Astrocyte of the cerebellum (primary cell): ENCODE measurements around the gene CNOT6.
A peak's percentile ranks its signal among the peaks of the same experiment; 100 is the strongest.

ENCODE experiments used
- DNase-seq: peaks from one replicate; pipeline ENCODE4 v3.0.0-alpha.2; 2011; ENCODE audit warnings: low read depth
- H3K4me3 ChIP-seq: 2 replicates; pipeline ENCODE4 v1.5.1; 2011; ENCODE audit warnings: mild to moderate bottlenecking, low read depth, low read length, moderate library complexity
- in situ Hi-C: cut with HindIII; loops from 2 replicates; pipeline ENCODE4 v1.10.0; 2017; ENCODE audit warnings: low sequenced_read_pairs
- TF ChIP-seq, protein P1 (sequence below): IDR thresholded peaks from 2 replicates; pipeline ENCODE4 v1.5.1; 2012; ENCODE audit warnings: low read length, low read depth, moderate library complexity, mild to moderate bottlenecking; ENCODE audit errors: missing control alignments

Gene CNOT6

DNA sequence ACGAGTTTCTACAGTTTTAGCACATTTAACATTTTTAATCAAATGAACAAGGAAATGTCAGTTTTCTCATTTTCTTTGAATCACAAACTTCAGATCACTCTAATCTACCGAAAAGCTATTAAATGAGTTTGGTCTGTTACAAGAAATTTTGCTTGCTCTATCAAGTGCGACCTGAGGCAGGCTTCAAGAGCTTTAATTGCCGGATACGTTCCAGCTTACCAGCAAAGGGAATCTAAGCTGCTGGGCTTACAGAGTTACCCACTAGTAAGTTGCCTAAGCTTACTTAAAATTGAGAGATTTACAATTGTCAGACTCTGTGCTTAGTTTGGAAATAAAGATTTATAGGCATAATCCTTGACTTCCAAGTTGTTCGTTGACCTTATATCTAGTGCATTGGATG, 86.5 kb downstream of the CNOT6 start:
- DNase-seq: no peak
- no peak overlapping the region for H3K4me3 ChIP-seq
- in situ Hi-C loops: loop anchor here (5.0 kb wide), 1 partner anchor 33 kb away; no protein-coding TSS in a partner anchor
- TF ChIP-seq, protein P1, sequence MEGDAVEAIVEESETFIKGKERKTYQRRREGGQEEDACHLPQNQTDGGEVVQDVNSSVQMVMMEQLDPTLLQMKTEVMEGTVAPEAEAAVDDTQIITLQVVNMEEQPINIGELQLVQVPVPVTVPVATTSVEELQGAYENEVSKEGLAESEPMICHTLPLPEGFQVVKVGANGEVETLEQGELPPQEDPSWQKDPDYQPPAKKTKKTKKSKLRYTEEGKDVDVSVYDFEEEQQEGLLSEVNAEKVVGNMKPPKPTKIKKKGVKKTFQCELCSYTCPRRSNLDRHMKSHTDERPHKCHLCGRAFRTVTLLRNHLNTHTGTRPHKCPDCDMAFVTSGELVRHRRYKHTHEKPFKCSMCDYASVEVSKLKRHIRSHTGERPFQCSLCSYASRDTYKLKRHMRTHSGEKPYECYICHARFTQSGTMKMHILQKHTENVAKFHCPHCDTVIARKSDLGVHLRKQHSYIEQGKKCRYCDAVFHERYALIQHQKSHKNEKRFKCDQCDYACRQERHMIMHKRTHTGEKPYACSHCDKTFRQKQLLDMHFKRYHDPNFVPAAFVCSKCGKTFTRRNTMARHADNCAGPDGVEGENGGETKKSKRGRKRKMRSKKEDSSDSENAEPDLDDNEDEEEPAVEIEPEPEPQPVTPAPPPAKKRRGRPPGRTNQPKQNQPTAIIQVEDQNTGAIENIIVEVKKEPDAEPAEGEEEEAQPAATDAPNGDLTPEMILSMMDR: no peak

DNA sequence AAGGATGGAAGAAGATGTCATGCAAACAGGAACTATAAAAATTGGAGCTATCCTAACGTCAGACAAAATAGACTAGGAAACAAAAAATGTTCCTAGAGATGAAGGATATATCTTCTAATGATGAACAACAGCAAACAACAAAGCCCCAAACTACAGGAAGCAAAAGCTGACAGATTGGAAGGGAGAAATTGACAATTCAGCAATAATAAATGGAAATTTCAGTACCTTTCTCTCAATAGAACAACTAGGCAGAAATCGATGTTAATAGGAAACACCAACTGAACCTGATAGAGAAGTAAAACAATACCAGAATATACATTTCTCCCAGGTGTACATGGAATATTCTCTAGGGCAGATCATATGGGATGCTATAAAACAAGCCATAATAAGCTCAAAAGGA, 89.6 kb downstream of the CNOT6 start:
- in situ Hi-C loops: loop anchor here (5.0 kb wide), 1 partner anchor 36 kb away; no protein-coding TSS in a partner anchor
- H3K4me3 ChIP-seq: no peak overlapping the region
- TF ChIP-seq, protein P1: no peak
- DNase-seq: no peak

DNA sequence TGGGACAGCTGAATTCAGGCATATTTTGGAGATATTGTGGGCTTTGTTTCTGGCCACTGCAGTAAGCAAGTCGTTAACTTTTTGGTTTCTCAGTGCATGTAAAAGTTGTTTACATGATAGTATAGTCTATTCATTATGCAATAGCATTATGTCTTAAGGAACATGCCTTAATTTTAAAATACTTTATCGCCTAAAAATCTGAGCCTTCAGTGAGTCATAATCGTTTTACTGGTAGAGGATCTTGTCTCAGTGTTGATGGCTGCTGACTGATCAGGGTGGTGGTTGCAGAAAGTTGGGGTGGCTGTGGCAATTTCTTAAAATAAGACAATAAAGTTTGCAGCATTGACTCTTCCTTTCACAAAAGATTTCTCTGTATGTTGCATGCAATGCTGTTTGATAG, 92.0 kb downstream of the CNOT6 start:
- TF ChIP-seq, protein P1: no peak
- in situ Hi-C loops: no loop called here
- DNase-seq: no peak
- H3K4me3 ChIP-seq: no peak overlapping the region

- H3K4me3 ChIP-seq: no peak overlapping the region
- in situ Hi-C loops: no loop called here
- DNase-seq: no peak
- TF ChIP-seq, protein P1: no peak
These were observed 92.7 kb downstream of the CNOT6 start for GRCh38 chr5:180586870-180587269.

GRCh38 chr5:180589771-180590542, 95.8 kb downstream of the CNOT6 start:
- in situ Hi-C loops: no loop called here
- H3K4me3 ChIP-seq: peak overlapping the region; percentile 12
- TF ChIP-seq, protein P1: no peak
- DNase-seq: no peak

DNA sequence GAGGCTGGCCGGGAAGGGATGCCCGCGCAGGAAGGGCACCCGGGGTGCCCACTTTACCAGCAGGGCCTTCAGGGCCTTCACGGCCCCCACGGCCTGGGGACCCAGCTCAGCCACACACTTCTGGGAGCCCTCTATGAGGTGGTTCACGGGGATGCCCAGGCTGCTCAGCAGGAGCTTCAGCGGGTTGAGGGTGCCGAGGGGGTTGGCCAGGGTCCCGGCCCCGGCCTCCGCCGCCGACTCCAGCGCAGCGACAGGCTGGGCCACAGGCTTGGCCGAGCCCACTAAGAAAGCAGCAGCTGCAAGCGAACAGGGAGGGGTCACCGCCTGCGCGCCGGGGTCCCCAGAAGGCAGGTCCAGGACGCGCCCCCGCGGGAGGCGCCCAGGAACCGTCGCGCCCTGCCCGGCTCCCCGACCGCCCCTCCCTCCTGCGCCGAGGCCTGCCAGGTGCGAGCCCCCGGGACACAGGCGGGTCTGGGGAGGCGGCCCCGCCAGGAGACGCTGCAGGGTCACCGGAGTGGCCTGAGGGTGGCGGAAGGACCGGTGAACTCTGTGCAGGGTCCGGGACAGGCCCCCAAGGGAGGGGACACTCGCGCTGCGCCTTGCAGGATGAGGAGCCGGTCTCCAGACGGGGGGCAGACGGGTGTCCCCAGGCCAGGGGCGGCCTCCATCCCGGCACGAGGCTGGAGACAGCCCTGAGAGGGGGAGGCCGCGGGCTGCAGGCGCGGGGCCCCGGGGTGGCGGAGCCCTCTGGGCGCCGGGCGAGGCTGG, 96.5 kb downstream of the CNOT6 start:
- peak overlapping the region; percentile 12 for H3K4me3 ChIP-seq
- TF ChIP-seq, protein P1: no peak
- DNase-seq: no peak
- in situ Hi-C loops: no loop called here
